Measurements from ENCODE around the gene PFKFB4. TPM values are rescaled to one million over a fixed set of nuclear protein-coding genes. Genes with fewer than 3 reads are reported as not detected.

Gene PFKFB4
- total and polyA plus RNA-seq, 9 of the 15 experiments (the other 6 are each of a cell fraction or from before 2014, with no cell fraction given), result 0.92 to 56.3 (median 13.5) TPM

- Histone ChIP-seq H3K9ac (ENCODE audit: insufficient read depth in 1 of 2, low read depth in 2 of 2, low read length in 2 of 2) (no peak overlapping the region), H3K9me1 (ENCODE audit: control insufficient read depth, insufficient read depth, low read length) (no peaks in the 10 kb centered on the region), H3K27ac (ENCODE audit: extremely low read depth, low read depth, low read length) (no peak overlapping the region), H3K79me2 (ENCODE audit: control insufficient read depth, insufficient read depth, low read length) (no peaks in the 10 kb centered on the region), H3K4me3 (no peak overlapping the region), H3K27me3 (ENCODE audit: control insufficient read depth in 2 of 2, insufficient read depth in 2 of 2, low read length in 2 of 2) (no peaks in the 10 kb centered on the region), H2AFZ (ENCODE audit: low read depth, low read length) (no peak overlapping the region), H4K20me1 (replicated peaks; ENCODE audit: control insufficient read depth, insufficient read depth, low read length) (no peaks in the 10 kb centered on the region), H3K4me2 (ENCODE audit: insufficient read depth, low read length) (no peak overlapping the region), H3K4me1 (replicated peaks in 1 of 2; ENCODE audit: control insufficient read depth in 2 of 2, insufficient read depth in 2 of 2, low read length in 2 of 2) (peaks cover 0 to 3% of the 10 kb centered on the region in 2 experiments; a peak in 1 of 5 replicates), H3K36me3 (ENCODE audit: control insufficient read depth, insufficient read depth, low read length) (peaks cover 5% of the 10 kb centered on the region; the same call in 2 of the 3 replicates), H3K9me3 (replicated peaks; ENCODE audit: control insufficient read depth, insufficient read depth, low read depth, low read length) (no peaks in the 10 kb centered on the region)
- peak; percentile 18 for TF ChIP-seq MEIS2 (IDR thresholded peaks at IDR 0.05; ENCODE audit: partially characterized antibody)
- no peak for TF ChIP-seq FOXA1 (IDR thresholded peaks at IDR 0.05; ENCODE audit: borderline replicate concordance)
- TF ChIP-seq KDM1A (IDR thresholded peaks at IDR 0.05), result 0 out of 4 replicates have a peak, but pooled peaks of 1 of the 2 experiments have one; percentile 12
- TF ChIP-seq, protein P1, sequence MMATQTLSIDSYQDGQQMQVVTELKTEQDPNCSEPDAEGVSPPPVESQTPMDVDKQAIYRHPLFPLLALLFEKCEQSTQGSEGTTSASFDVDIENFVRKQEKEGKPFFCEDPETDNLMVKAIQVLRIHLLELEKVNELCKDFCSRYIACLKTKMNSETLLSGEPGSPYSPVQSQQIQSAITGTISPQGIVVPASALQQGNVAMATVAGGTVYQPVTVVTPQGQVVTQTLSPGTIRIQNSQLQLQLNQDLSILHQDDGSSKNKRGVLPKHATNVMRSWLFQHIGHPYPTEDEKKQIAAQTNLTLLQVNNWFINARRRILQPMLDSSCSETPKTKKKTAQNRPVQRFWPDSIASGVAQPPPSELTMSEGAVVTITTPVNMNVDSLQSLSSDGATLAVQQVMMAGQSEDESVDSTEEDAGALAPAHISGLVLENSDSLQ (IDR thresholded peaks at IDR 0.05), result peak; percentile 53; the same call in 1 of the 2 replicates
- no peak for TF ChIP-seq GTF2B (IDR thresholded peaks at IDR 0.05; ENCODE audit: extremely low read depth, insufficient read length)
- TF ChIP-seq, protein P2, sequence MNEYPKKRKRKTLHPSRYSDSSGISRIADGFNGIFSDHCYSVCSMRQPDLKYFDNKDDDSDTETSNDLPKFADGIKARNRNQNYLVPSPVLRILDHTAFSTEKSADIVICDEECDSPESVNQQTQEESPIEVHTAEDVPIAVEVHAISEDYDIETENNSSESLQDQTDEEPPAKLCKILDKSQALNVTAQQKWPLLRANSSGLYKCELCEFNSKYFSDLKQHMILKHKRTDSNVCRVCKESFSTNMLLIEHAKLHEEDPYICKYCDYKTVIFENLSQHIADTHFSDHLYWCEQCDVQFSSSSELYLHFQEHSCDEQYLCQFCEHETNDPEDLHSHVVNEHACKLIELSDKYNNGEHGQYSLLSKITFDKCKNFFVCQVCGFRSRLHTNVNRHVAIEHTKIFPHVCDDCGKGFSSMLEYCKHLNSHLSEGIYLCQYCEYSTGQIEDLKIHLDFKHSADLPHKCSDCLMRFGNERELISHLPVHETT (CRISPR knock-in tag; conservative IDR thresholded peaks at IDR 0.05 in 1 of 2, IDR thresholded peaks at IDR 0.05 in 1 of 2), result no peak
- TF ChIP-seq NFATC3 (IDR thresholded peaks at IDR 0.05), result no peak
- no peak for TF ChIP-seq RAD51 (IDR thresholded peaks at IDR 0.05; ENCODE audit: borderline replicate concordance, low read depth)
- FAIRE-seq (no peak), DNase-seq (ENCODE audit: extremely low read depth in 1 of 4, low spot score in 3 of 4) (no peak), ATAC-seq (no peak)
- in situ Hi-C loops (cut with MboI) (no loop called here), intact Hi-C loops (cut with micrococcal nuclease) (no loop called here)
- ChIA-PET POLR2A (interaction anchor here (1.1 kb wide), 1 partner anchor 35 kb away, joined by 4 read pairs; no protein-coding TSS in a partner anchor), CTCF (ENCODE audit: low intra/inter-chr PET ratio) (no interaction called here)
- BruUV-seq (replicated peaks), result no TSS peak
- 19% methylated on average over 8 of the region's 8 CpGs for WGBS (ENCODE audit: insufficient coverage, low coverage, missing lambda C conversion rate)
Measured at GRCh38 chr3:48514431-48515227, 42.0 kb downstream of the PFKFB4 start.

All from K562 (cell line).